Neuron (in vitro differentiated cells): Measurements from ENCODE around the gene TRERF1.

Experiments
- H2AFZ ChIP-seq: one replicate; pipeline ENCODE4 v1.6.1; 2013; ENCODE audit warnings: low read depth, mild to moderate bottlenecking, inconsistent platforms, low read length, moderate library complexity
- H3K27me3 ChIP-seq: one replicate; pipeline ENCODE4 v1.6.1; 2013; ENCODE audit warnings: low read length; ENCODE audit not compliant: insufficient read depth
- H3K36me3 ChIP-seq: one replicate; pipeline ENCODE4 v1.6.1; 2013; ENCODE audit warnings: low read length; ENCODE audit not compliant: insufficient read depth
- H3K4me1 ChIP-seq: one replicate; pipeline ENCODE4 v1.6.1; 2013; ENCODE audit warnings: low read length; ENCODE audit not compliant: insufficient read depth
- H3K4me3 ChIP-seq: 2 replicates; pipeline ENCODE4 v1.5.1; 2013; ENCODE audit warnings: mild to moderate bottlenecking, low read length, moderate library complexity
- H3K9me3 ChIP-seq: one replicate; pipeline ENCODE4 v1.6.1; 2013; ENCODE audit warnings: low read length

TRERF1 gene

DNA sequence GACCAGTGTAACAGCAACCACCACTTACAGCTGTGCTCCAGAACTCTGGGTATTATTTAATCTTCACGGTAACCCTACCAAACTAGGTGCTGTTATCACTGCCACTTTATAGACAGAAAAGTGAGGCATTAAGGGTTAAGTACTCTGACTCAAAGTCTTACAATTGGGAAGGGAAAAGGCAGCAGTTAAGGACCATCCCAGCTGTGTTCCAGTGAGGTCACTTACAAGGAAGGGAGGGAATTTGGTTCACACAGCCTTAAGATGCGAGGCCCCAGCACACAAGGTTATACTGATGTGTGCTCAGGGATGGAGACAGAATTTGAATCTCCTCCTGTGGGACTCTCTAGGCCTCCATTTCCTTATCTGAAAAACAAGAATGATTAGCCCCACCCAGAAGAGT, 46.7 kb downstream of the TRERF1 start:
- no peaks in the 10 kb centered on the region for H3K27me3 ChIP-seq
- no peaks in the 10 kb centered on the region for H3K9me3 ChIP-seq
- no peaks in the 10 kb centered on the region for H3K36me3 ChIP-seq

DNA sequence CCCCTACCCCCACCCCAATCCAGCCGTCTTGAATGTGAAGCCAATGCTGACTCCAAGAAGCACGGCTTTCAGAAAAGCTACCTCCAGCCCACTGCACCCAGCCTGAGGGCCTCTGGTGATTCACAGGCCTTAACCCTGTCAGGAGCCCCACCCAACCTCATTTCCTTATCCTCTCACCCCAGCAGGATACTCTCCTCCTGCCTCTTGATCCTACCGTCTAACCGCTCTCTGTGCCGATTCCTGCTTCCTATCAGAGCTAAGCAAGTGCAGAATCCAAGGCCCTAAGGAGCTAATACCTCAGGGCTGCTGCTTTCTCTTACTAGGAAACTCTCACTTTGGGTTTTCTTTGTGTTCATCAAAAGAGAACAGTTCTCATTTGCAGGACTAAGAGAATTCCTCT, 47.2 kb downstream of the TRERF1 start:
- H3K4me3 ChIP-seq, result no peak overlapping the region
- H3K36me3 ChIP-seq, result peaks cover 2% of the 10 kb centered on the region
- H3K4me1 ChIP-seq, result peaks cover 14% of the 10 kb centered on the region
- H3K27me3 ChIP-seq, result no peaks in the 10 kb centered on the region
- no peaks in the 10 kb centered on the region for H3K9me3 ChIP-seq
- no peak overlapping the region for H2AFZ ChIP-seq

More for the DNA sequence above, 46.7 kb downstream of the TRERF1 start:
- H3K4me1 ChIP-seq, result peaks cover 14% of the 10 kb centered on the region
- no peak overlapping the region for H3K4me3 ChIP-seq
- no peak overlapping the region for H2AFZ ChIP-seq

DNA sequence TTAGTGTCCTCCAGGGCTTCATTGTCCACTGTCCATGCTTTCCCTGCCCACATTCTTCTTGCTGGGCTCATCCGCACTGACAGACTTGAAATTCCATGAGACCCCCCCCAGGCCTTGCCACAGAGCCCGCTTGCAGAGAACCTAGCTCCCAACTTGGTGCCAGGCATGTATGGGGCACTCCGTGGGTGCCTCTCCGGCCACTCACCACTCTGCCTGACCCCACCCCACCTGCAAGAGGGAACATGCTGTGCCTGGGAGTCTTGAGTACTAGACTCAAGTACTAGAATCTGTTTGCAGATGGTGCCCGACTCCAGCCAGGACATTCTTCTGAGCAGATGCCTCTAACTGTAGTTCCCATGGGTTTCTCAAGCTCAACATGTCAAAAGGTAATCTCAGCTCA, 47.9 kb downstream of the TRERF1 start:
- no peaks in the 10 kb centered on the region for H3K27me3 ChIP-seq
- H3K36me3 ChIP-seq, result peaks cover 2% of the 10 kb centered on the region
- no peaks in the 10 kb centered on the region for H3K9me3 ChIP-seq
- no peak overlapping the region for H3K4me3 ChIP-seq
- peaks cover 14% of the 10 kb centered on the region for H3K4me1 ChIP-seq
- H2AFZ ChIP-seq, result no peak overlapping the region

DNA sequence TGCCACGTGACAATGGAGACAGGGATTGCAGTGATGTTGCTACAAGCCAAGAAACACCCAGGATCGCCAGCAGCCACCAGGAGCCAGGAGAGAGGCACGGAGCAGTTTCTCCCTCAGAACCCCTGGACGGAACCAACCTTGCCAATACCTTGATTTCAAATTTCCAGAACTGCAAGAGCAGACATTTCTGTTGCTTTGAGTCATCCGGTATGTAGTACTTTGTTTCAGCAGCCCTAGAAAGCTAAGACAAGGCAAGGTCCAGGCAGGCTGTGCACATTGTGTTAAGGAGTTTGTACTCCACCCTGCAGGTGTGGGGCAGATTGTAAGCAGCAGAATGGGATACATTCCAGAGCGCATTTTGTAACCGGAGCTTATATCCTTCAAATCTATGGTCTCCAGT, 48.3 kb downstream of the TRERF1 start:
- peaks cover 2% of the 10 kb centered on the region for H3K36me3 ChIP-seq
- peaks cover 14% of the 10 kb centered on the region for H3K4me1 ChIP-seq
- H2AFZ ChIP-seq, result no peak overlapping the region
- H3K9me3 ChIP-seq, result no peaks in the 10 kb centered on the region
- no peaks in the 10 kb centered on the region for H3K27me3 ChIP-seq
- H3K4me3 ChIP-seq, result no peak overlapping the region

DNA sequence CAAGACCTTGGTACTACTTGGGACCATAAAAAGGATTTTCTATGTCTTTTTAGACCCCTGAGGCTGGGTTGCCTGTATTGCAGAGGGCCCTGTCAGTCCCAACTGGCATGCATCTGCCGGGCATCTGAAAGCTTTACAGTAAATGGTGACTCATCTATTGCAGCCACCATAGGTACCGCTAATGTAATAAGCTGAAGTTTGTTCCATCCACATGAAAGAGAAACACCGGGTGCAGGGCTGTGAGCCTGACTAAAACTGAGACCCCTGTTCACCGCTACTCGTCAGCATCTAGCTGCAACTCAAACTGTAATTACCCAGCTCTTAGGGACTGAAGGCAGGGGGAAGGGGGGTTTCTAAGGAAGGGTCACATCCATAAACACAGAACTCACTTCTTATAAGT, 49.5 kb downstream of the TRERF1 start:
- Histone ChIP-seq H3K36me3 (peaks cover 2% of the 10 kb centered on the region), H3K9me3 (no peaks in the 10 kb centered on the region), H2AFZ (no peak overlapping the region), H3K4me3 (no peak overlapping the region), H3K4me1 (peaks cover 10% of the 10 kb centered on the region), H3K27me3 (no peaks in the 10 kb centered on the region)

DNA sequence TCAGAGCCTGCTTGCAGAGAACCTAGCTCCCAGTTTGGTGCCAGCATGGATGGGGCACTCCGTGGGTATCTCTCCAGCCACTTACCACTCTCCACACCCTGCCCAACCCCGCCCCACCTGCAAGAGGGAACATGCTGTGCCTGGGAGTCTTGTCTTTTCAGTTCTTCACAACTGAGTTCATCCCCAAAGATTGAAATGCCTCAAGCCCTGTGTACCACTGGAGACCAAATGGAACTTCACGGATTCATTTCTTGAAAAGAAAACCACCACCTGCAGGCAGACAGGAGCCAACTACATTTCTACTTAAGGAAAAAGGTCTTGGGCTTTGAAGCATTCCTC, 50.1 kb downstream of the TRERF1 start:
- Histone ChIP-seq H3K4me3 (no peak overlapping the region), H3K36me3 (peaks cover 2% of the 10 kb centered on the region), H3K27me3 (no peaks in the 10 kb centered on the region), H3K9me3 (no peaks in the 10 kb centered on the region), H2AFZ (no peak overlapping the region), H3K4me1 (peaks cover 4% of the 10 kb centered on the region)

DNA sequence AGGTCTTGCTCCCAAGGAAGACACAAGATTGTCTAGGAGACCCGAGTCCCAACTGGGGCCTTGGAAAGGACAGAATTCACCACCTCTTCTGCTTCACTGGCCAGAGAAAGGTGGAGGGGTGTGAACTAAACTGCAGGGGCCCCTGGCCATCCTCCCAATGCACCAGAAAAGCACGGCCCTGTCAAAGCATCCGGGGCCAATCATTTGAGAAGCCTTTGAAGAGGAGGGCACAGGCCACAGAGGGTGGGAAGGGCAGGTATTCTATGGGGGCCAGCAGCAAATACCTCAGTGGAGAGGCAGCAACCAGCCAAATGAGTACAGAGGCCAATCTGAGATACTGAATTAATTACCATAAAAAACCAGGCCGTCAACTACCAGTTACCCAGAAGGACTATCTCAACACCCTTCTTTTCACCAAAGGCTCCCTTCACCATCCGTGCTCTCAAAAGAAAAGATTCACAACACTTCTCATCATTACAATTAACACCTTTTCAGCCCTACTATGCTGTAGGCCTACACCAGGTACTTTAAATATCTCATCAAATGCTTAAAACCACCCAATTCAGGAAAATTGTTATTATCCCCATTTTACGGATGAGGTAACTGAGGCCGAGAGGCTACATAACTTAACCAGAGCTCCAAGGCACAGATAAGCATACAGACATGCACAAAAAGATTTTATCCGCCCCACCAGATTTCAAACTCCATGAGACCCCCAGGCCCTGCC, 50.7 kb downstream of the TRERF1 start:
- Histone ChIP-seq H2AFZ (no peak overlapping the region), H3K9me3 (no peaks in the 10 kb centered on the region), H3K4me1 (peaks cover 2% of the 10 kb centered on the region)

DNA sequence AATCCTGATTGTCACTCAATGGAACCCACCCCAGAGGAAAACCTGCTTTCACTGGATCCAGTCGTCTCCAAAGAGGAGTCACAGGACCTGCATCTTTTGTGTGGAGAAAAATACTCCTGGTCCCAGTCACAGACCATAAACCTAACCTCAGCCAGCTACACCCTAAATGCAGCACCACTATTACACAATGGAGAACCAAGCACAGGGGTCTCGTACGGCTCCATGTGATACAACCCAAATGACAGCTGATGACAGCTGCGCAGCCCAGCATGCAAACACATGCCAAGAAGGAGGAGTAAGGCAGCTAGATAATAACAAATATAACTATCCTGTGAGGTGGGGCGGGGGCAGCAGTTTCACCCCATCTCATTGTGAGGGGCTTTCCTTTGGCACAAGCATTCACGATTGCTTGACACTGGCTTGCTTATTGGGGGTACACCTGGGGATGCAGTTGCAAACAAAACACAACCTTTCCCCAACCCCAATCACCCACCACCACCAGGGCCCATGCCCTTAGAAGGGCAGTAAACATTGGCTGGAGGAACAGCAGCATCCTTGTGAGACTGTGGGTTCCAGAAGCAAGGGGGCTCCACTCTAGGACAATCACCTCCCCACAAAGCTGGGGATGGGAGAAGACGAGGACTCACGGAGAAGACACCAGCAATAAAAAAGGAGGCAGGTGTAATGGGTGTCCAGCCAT, 51.5 kb downstream of the TRERF1 start:
- H2AFZ ChIP-seq, result no peak overlapping the region
- H3K9me3 ChIP-seq, result no peaks in the 10 kb centered on the region
- H3K36me3 ChIP-seq, result peaks cover 2% of the 10 kb centered on the region
- no peaks in the 10 kb centered on the region for H3K27me3 ChIP-seq
- peaks cover 2% of the 10 kb centered on the region for H3K4me1 ChIP-seq
- H3K4me3 ChIP-seq, result no peak overlapping the region

More for the DNA sequence above, 50.7 kb downstream of the TRERF1 start:
- H3K4me3 ChIP-seq, result no peak overlapping the region
- H3K27me3 ChIP-seq, result no peaks in the 10 kb centered on the region
- H3K36me3 ChIP-seq, result peaks cover 2% of the 10 kb centered on the region

DNA sequence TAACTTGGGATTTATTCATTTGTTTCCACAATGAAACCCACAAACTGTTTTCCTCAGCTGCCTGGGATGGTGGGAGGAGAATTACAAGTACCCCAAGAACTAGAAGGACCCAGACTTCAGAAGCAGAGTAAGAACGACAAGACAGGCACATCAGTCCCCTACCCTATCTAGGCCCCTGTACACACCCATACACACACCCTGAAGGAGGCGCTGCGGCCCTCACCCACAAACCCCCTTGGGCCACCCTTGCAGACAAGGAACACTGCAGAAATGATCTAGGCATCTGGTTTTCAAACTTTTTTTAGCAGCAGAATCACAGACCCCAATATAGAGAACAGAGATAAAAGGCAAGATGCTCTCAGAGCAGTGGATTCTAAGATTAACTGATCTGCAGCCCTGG, 55.0 kb downstream of the TRERF1 start:
- Histone ChIP-seq H3K4me1 (peaks cover 10% of the 10 kb centered on the region), H3K9me3 (peaks cover 3% of the 10 kb centered on the region), H3K36me3 (peaks cover 2% of the 10 kb centered on the region), H2AFZ (no peak overlapping the region), H3K27me3 (no peaks in the 10 kb centered on the region), H3K4me3 (no peak overlapping the region)

DNA sequence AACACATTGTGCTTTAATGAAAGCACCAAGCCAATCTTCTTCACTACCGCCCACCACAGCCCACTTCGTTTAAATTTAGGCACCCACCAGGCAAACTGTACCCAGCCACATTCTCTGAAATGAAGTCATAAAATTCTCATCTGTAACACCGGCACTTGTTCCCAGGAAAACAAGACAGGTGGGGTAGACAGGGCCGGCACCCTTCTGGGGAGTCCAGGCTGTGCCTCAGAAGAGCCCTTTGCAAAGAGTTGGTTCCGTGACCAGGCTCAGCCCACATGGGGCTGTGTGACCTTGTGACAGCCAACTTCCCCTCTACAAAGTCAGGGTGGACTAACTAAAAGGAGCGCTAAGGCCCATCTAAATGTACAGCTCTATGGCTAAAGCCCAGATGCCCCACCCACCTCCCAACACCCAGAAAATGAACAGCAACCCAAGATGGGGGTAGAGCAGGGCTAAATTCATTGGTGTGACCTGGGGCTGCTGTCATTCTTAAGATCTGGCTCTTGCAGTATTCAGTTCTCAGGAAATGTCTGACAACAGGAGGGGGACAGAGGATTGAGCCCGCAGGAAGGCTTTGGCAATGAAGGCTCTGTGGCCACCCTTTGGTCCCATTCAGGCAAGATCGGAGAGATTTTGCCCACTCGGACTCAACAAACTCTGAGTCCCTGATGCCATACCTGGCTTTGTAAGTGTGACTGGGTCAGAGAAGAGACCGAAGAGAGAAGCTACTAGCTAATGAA, 56.7 kb downstream of the TRERF1 start:
- Histone ChIP-seq H3K4me3 (no peak overlapping the region), H3K4me1 (peaks cover 8% of the 10 kb centered on the region), H2AFZ (no peak overlapping the region), H3K36me3 (peaks cover 2% of the 10 kb centered on the region), H3K9me3 (peaks cover 4% of the 10 kb centered on the region), H3K27me3 (no peaks in the 10 kb centered on the region)

DNA sequence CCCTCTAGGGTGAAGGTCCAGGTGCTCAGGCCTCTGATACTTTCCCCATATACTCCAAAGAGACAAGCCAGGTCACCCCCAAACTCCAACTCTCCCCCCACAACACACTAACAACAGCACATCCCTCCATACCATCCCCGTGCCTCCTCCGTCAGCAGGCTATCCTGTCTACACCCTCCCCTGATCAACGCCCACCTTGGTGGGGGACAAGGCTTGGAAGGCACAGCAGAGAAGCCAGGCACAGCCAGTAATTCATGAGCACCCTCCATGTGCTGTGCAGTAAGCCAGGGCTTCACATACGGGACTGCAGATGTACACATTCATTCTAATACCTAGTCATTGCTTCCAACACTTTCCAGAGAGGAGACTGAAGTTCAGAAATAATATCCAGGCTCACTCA, 57.6 kb downstream of the TRERF1 start:
- Histone ChIP-seq H3K4me1 (peaks cover 8% of the 10 kb centered on the region), H3K4me3 (no peak overlapping the region), H3K27me3 (no peaks in the 10 kb centered on the region), H3K36me3 (no peaks in the 10 kb centered on the region), H2AFZ (no peak overlapping the region), H3K9me3 (peaks cover 4% of the 10 kb centered on the region)

DNA sequence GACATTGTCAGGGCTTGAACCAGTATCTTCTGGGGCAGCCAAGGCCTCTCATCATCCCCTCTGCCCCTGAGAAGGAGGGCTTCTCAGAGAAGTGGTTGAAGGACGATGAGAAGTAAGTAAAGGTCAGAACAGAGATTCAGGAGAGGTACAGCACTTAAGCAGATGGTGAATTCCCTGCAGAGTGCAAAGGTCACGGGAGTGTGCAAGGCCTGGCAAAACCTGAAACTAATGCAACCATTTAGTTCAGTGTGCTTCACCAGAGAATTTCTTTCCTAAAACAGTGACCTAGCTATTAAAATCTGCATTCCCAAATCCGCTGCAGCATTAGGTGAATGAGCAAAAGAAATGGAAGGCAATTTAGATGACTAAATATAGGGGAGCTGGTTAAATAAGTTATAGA, 58.4 kb downstream of the TRERF1 start:
- no peaks in the 10 kb centered on the region for H3K27me3 ChIP-seq
- no peak overlapping the region for H2AFZ ChIP-seq
- H3K4me1 ChIP-seq, result peaks cover 8% of the 10 kb centered on the region
- peaks cover 4% of the 10 kb centered on the region for H3K9me3 ChIP-seq
- no peaks in the 10 kb centered on the region for H3K36me3 ChIP-seq
- H3K4me3 ChIP-seq, result no peak overlapping the region

DNA sequence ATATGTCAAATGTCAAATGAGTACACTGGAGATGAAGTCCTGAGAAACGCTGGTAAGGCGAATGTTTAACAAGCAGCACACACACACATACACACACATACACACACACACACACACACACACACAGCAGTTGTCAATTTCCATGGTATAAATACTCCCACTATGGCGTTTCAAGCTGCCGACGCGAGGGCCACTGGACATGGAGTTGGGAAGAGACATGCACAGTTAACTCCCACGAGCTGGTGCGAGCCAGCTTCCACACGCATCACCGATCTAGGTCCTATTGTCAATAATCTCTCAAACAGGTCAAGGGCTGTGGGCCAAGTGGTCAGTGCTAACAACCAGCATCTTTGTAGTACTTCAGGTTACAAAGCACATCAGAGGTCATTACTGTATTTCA, 58.9 kb downstream of the TRERF1 start:
- peaks cover 8% of the 10 kb centered on the region for H3K4me1 ChIP-seq
- H2AFZ ChIP-seq, result no peak overlapping the region
- no peaks in the 10 kb centered on the region for H3K27me3 ChIP-seq
- H3K4me3 ChIP-seq, result no peak overlapping the region
- H3K36me3 ChIP-seq, result no peaks in the 10 kb centered on the region
- peaks cover 4% of the 10 kb centered on the region for H3K9me3 ChIP-seq
